Measurements from ENCODE around the gene UNC5A.

GRCh38 chr5:176906796-176907195 is 96.4 kb downstream of the UNC5A start:
- no peak for TF ChIP-seq GATA2 (IDR thresholded peaks at IDR 0.05; ENCODE audit: low read depth, low read length)
- TF ChIP-seq GATA3 (IDR thresholded peaks at IDR 0.05; ENCODE audit: low read depth, low read length) = no peak
